Fibroblast of peridontal ligament (primary cell): ENCODE data around the gene DLL4.
"Not testable (repeated sequence)": the region's sequence is repeated elsewhere in the genome, so short reads cannot be mapped to it uniquely, and the experiment has no call there.

Source experiments
- DNase-seq: peaks from one replicate; pipeline ENCODE4 v3.0.0-alpha.2; 2010; ENCODE audit errors: extremely low read depth

Gene DLL4

DNA sequence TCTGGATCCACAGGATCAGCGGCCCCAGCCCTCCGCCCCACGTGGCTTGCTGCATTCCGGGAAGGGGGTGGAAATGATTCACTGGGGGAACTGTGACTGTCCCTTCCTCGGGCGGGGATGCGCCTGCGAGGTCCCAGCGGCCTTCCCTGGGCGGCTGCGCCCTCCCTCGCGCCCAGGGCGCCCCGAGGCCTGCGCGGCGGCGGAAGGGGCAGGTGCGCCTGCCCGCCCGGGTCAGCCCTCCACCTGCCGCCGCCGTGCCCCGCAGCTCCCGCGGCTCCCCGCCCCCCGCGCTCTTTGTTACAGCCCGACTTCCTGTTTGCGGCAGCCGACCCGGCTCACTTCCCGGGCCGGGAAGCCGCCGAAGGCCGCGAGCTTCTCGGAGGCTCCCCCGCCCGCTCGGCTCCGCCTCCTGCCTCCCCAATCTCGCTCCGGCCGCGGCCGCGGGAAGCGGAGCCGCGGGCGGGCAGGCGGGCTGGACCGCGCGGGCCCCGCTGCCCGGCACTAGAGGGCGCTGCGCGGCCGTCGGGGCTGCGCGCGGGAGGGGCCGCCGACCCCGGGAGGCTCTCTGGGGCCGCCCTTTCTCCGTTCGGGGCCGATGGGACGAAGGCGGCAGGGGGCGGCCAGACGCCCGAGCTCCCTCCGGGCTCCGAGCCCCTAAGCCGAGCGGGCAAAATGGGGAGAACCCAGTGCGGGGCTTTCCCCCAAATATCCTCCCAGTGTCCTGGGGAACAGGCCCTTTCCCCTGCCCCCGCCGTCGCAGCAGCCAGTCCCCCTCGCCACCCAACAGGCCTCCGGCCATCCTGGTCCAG, 12.6 kb downstream of the DLL4 start:
- DNase-seq = peak; percentile 58

DNA sequence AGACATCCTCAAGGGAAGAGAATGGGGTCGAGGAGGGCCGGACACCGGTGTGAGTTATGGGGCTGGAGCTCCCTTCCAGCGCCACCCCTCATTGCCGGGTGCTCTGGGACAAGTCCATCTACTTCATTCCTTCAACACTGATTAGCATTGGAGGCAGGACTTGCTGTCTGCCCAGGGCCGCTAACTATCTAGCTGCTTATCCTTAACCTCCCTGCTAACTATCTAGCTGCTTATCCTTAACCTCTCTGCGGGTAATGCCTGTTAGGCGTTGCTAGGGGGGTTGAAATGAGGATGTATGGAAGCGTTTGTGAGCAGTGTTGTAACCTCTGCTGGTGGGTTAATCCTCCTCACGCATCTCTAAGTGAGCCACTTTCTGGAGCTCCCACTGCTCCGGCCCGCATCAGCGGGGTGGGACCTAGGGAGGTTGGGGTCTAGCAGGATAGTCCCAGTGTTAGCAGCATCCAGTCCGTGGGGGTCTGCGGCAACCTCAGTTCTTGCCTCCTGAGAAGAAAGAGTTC, 13.3 kb downstream of the DLL4 start:
- no peak for DNase-seq

GRCh38 chr15:40942878-40943277, 13.7 kb downstream of the DLL4 start:
- DNase-seq = no peak

- no peak for DNase-seq
These were observed 14.7 kb downstream of the DLL4 start for GRCh38 chr15:40943764-40944365.

DNA sequence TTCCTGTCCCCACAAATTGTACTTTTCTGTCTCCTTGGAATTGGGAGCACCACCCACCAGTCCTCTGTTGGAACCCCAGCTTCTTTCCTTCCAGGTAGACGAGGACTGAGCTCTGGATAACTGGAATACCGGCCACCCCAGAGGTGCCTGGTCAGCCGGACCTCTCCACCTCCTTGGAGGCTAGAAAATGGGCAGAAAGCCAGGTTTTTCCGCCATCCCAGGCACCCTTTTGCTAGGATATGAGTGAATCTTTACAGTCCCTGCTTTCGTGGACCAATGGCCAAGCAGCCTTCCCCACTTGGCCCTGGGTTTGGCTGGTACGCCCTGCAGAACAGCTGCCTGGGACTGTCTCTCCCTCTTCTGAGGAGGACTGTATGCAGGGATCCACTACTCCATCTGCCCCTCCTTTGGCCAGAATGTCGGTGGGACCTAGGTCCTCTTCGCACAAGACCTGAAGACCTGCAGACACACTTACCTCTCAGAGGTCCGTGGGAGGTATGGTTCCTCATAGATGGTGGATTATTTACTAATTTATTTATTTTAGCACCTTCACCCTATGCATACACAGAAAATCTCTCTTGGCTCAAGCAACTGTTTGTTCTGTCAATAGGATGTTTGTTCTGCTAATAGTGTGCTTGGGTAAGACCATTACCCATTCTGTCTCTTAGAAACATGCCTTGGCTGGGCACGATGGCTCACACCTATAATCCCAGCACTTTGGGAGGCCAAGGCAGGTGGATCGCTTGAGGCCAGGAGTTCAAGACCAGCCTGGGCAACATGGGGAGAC, 15.6 kb downstream of the DLL4 start:
- DNase-seq = no peak

GRCh38 chr15:40948706-40949473, 19.8 kb downstream of the DLL4 start:
- no peak for DNase-seq

- no peak for DNase-seq
These were observed 20.6 kb downstream of the DLL4 start for GRCh38 chr15:40949756-40950207.

DNA sequence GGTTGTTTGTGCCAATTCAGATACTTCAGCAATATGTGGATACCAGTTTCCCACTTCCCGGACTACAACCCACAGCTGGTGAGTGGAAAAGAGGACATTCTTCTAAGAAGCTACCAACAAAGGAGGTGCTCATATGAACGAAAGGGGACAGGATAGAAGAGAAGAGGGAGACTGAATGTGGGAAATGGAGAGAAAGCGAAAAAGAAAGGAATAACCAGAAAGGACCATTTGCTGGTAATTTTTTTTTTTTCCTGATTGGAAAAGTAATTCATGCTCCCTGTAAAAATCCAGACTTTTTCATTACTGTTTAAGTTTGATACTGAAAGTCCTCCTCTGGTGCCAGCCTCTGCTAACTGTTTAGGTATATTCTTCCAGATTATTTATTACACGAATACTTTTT, 22.6 kb downstream of the DLL4 start:
- no peak for DNase-seq

- DNase-seq = no peak
These were observed 23.3 kb downstream of the DLL4 start for GRCh38 chr15:40952301-40952900.

DNA sequence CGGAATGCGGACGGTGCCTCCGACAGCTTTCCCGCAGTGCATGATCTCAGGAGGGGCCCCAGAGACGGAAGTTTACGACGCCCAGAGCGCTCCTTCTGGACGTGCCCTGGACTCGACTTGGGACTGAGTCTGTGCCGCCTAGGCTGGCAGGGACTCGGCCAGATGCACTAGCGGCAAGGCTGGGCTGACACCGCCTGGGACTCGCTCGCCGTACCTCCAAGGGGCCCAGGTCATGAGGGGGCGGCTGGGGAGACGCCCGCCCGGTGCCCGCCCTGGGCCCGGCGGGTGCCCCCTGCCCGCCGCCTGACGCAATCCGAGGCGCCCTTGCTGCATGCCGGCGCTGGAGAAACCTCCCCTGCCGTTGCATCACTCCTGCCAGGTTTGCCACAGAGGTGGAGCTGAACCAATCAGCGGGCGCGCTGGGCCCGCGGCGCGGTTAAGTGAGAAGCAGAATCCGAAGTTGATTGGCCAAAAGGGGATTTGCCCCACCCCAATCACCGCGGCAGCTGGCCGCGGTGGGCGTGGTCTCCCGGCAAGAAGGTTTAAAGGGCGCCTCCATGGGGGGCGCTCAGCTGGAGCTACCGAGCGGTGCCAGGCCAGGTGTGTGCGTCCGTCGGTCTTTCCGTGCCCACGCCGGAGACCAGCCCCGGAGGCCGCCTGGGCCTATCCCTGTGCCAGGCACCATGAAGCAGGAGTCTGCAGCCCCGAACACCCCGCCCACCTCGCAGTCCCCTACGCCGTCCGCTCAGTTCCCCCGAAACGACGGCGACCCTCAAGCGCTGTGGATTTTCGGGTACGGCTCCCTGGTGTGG, 24.0 kb downstream of the DLL4 start, which contains the start of gene CHAC1:
Gene CHAC1 (plus strand): TSS at position 571 of the 812 bp plus-strand sequence. CDS start 113 bp downstream, at position 684.
- DNase-seq = peak; percentile 93

DNA sequence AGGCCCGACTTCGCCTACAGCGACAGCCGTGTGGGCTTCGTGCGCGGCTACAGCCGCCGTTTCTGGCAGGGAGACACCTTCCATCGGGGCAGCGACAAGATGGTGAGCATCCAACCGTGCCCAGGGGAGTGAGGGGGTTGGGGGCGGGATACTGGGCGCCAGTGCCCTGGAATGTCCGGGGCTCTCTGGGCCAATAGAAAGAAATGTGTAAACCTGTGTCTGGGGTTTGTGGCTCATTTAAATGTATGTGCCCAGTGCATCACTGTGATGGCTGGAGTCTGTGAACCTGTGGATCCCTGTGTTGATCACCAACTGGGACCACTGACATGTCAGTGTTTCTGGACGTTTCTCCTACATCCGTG, 24.6 kb downstream of the DLL4 start:
- DNase-seq = no peak

DNA sequence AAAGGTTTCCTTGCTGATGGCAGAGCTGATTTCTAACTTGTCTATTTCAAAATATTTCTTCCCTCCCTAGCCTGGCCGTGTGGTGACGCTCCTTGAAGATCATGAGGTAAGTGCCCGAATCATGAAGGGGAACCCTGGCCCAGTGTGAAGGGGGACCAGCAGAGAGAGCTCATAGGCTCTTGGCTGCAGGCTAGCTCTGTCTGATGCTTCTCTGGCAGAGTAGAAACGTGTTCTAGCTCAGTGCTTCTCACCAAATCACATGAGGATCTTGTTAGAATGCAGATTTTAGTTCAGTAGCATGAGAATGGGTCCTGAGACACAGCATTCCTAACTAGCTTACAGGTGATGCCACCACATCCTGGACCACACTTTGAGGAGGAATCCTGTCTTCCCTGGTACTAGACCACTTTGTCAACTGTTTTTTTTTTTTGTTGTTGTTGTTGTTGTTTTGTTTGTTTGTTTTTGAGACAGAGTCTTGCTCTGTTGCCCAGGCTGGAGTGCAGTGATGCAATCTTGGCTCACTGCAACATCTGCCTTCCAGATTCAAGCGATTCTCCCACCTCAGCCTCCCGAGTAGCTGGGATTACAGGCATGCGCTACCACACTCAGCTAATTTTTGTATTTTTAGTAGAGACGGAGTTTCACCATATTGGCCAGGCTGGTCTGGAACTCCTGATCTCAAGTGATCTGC, 25.2 kb downstream of the DLL4 start:
- not testable (repeated sequence) for DNase-seq

GRCh38 chr15:40955141-40955903, 26.2 kb downstream of the DLL4 start:
- DNase-seq = no peak

GRCh38 chr15:40955930-40956540, 26.9 kb downstream of the DLL4 start:
- no peak for DNase-seq

DNA sequence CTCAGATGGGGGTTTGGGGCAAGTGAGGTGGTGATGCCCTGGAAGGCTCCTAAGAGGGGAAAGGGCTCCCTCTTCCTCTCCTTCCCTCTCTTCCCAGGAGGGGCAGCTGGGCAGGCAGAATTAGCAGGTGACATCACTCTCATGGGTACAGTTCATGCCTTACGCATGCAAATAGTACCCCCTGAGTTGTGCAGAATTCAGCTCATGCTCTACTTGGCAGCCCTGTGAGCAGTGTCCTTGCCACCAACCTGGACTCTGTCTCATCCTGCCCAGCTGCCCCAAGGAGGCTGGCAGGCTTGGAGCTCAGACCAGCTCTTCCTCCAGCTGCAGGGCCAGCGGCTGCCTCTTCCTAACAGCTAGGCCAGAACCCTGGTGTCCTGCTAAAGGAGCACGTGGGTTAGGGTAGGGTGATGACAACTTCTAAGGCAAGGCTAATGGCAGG, 27.4 kb downstream of the DLL4 start:
- no peak for DNase-seq

DNA sequence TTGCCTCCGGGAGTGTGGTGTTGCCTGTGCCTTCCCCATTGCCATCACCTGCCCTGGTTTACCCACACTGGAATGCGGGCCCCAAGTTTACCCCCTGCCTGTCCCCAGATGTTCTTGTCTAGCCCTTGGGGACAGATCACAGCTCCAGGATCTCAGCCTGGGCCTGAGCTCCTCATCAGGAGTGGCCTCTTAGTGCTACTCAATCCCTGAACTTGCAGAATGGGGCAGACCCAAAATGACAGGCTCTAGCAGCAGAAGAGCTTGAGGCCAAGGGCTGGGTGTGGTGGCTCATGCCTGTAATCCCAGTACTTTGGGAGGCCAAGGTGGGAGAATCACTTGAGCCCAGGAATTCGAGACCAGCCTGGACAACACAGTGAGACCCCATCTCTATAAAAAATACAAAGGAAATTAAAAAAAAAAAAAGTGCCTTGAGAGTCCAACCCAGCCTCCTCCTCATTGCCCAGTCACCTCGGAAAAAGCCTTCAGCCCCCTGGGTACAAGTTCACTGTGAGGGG, 28.0 kb downstream of the DLL4 start:
- no peak for DNase-seq

DNA sequence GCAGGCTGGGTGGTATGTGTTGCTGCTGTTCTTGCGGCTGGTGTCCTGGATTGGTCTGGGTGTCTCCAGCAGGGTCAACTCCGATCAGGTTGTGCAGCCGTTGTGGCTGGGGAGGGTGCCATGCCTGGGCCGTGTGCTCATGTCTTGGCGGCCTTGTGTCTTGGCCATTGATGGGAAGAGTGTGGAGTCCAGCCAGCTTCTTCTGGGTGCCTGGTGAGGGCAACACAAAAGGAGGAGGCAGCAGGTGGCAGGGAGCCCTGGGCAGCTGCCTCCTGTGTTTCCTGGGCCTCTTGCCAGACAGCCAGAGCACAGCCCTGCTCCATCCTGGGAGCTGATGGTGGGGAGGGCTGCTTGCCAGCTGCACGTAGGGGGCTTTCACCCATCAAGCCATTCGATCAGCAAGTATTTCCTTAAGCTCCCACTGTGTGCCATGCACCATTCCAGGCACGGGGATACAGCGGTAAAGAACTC, 28.5 kb downstream of the DLL4 start:
- no peak for DNase-seq

DNA sequence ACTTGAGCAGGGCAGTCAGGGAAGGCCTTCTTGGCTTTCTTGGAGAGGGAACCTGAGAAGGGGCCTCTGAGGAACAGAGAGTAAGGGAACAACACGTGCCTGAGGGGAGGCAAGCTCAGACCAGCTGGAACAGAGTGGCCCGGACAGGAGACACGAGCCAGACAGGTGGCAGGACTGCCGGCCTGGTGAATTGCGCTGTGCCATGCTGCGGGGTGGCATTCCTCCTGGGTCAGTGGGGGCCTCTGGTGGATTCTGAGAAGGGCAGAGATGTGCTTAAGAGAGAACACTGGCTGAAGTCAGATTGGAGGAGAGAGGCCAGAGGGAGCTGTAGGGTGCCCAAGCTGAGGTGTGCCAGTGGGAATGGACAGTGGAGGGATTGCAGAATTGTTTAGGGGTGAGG, 29.0 kb downstream of the DLL4 start:
- no peak for DNase-seq
